Neuronal stem cell (in vitro differentiated cells): ENCODE results near the gene BCAS1.

ENCODE experiments used
- DNase-seq: peaks from one replicate; pipeline ENCODE4 v3.0.0-alpha.2; 2013; ENCODE audit warnings: low spot score
- H2AFZ ChIP-seq: one replicate; pipeline ENCODE4 v1.6.1; 2013; ENCODE audit warnings: mild to moderate bottlenecking, low read length, inconsistent platforms
- H2AK5ac ChIP-seq: 2 replicates; pipeline ENCODE4 v1.6.1; 2013; ENCODE audit warnings: low read depth, mild to moderate bottlenecking, inconsistent platforms, low read length, moderate library complexity, mixed read lengths
- H2BK120ac ChIP-seq: 2 replicates; pipeline ENCODE4 v1.6.1; 2013; ENCODE audit warnings: low read depth, mild to moderate bottlenecking, inconsistent platforms, low read length, moderate library complexity, mixed read lengths
- H2BK12ac ChIP-seq: one replicate; pipeline ENCODE4 v1.6.1; 2013; ENCODE audit warnings: low read length, inconsistent platforms
- H2BK15ac ChIP-seq: 2 replicates; pipeline ENCODE4 v1.6.1; 2013; ENCODE audit warnings: mild to moderate bottlenecking, low read length, inconsistent platforms, mixed read lengths
- H2BK5ac ChIP-seq: one replicate; pipeline ENCODE4 v1.6.1; 2013; ENCODE audit warnings: inconsistent platforms, mild to moderate bottlenecking, low read length, moderate library complexity
- H3K14ac ChIP-seq: one replicate; pipeline ENCODE4 v1.6.1; 2013; ENCODE audit warnings: low read length, inconsistent platforms
- H3K18ac ChIP-seq: 2 replicates; pipeline ENCODE4 v1.6.1; 2013; ENCODE audit warnings: low read length, inconsistent platforms
- H3K23ac ChIP-seq: 2 replicates; pipeline ENCODE4 v1.6.1; 2013; ENCODE audit warnings: low read depth, mild to moderate bottlenecking, mixed read lengths, low read length, inconsistent platforms; ENCODE audit not compliant: poor library complexity
- H3K27ac ChIP-seq: replicated peaks from 3 replicates; pipeline ENCODE4 v1.5.1; 2013; ENCODE audit warnings: low read length, inconsistent platforms
- H3K27me3 ChIP-seq, 3 experiments: 2 replicates each; pipeline ENCODE4 v1.6.1; 2013; ENCODE audit warnings: low read length in 3 of 3, mild to moderate bottlenecking in 2 of 3, inconsistent platforms in 1 of 3, low read depth in 1 of 3, mixed read lengths in 1 of 3, moderate library complexity in 1 of 3; ENCODE audit not compliant: control insufficient read depth in 3 of 3, insufficient read depth in 3 of 3
- H3K36me3 ChIP-seq, 2 donors: replicated peaks in 1 of 2; 2 replicates each; pipeline ENCODE4 v1.6.1; 2013; ENCODE audit warnings: low read length in 2 of 2; ENCODE audit not compliant: control insufficient read depth in 2 of 2, insufficient read depth in 2 of 2
- H3K4ac ChIP-seq: 2 replicates; pipeline ENCODE4 v1.6.1; 2013; ENCODE audit warnings: inconsistent platforms, mild to moderate bottlenecking, low read length, moderate library complexity
- H3K4me1 ChIP-seq, 2 donors: 1 replicate in 1 of 2; 2 replicates in 1 of 2; pipeline ENCODE4 v1.6.1; 2013; ENCODE audit warnings: low read length in 2 of 2, low read depth in 1 of 2; ENCODE audit not compliant: control insufficient read depth in 2 of 2, insufficient read depth in 1 of 2
- H3K4me2 ChIP-seq: one replicate; pipeline ENCODE4 v1.6.1; 2013; ENCODE audit warnings: mild to moderate bottlenecking, low read length, inconsistent platforms; ENCODE audit not compliant: insufficient read depth, poor library complexity, severe bottlenecking
- H3K4me3 ChIP-seq, 2 donors: 2 replicates each; pipeline ENCODE4 v1.5.1; 2013; ENCODE audit warnings: low read length in 2 of 2, mild to moderate bottlenecking in 2 of 2, inconsistent platforms in 1 of 2, moderate library complexity in 1 of 2
- H3K79me1 ChIP-seq: one replicate; pipeline ENCODE4 v1.6.1; 2013; ENCODE audit warnings: low read depth, mild to moderate bottlenecking, inconsistent platforms, low read length, moderate library complexity
- H3K9ac ChIP-seq: one replicate; pipeline ENCODE4 v1.6.1; 2013; ENCODE audit warnings: mild to moderate bottlenecking, low read depth, low read length, inconsistent platforms; ENCODE audit not compliant: poor library complexity
- H3K9me3 ChIP-seq, 2 donors: replicated peaks in 1 of 2; 2 replicates each; pipeline versions ENCODE3 to v1.6.1; 2013; ENCODE audit warnings: low read length in 2 of 2, mild to moderate bottlenecking in 2 of 2, inconsistent platforms in 1 of 2, low read depth in 1 of 2, mixed read lengths in 1 of 2, moderate library complexity in 1 of 2; ENCODE audit not compliant: control insufficient read depth in 2 of 2, insufficient read depth in 1 of 2
- H4K8ac ChIP-seq: one replicate; pipeline ENCODE4 v1.6.1; 2013; ENCODE audit warnings: low read depth, mild to moderate bottlenecking, inconsistent platforms, low read length, moderate library complexity
- H4K91ac ChIP-seq: one replicate; pipeline ENCODE4 v1.6.1; 2013; ENCODE audit warnings: low read length, low read depth, mild to moderate bottlenecking, inconsistent platforms; ENCODE audit not compliant: poor library complexity
- WGBS, 2 donors: extraction: QIAGEN DNeasy Blood & Tissue Kit; methylation state at CpG; one replicate each; pipeline ENCODE4 v1.1.7; 2013; ENCODE audit warnings: missing lambda C conversion rate in 2 of 2, mixed read lengths in 1 of 2; ENCODE audit not compliant: insufficient read length in 2 of 2, insufficient replicate concordance in 1 of 2; ENCODE audit errors: extremely low coverage in 2 of 2; 5-methylcytosine and 5-hydroxymethylcytosine counted together

Gene BCAS1

GRCh38 chr20:53967527-53967926 is 102.9 kb downstream of the BCAS1 start:
- Histone ChIP-seq H3K4me2 (no peak overlapping the region), H3K9ac (no peak overlapping the region), H3K4ac (no peak overlapping the region), H3K4me3 (no peak overlapping the region), H3K14ac (no peak overlapping the region), H3K79me1 (no peaks in the 10 kb centered on the region), H2BK5ac (no peak overlapping the region), H2AK5ac (no peak overlapping the region), H4K8ac (no peak overlapping the region), H2BK12ac (no peak overlapping the region), H3K36me3 (no peaks in the 10 kb centered on the region), H3K27me3 (no peaks in the 10 kb centered on the region), H3K9me3 (no peaks in the 10 kb centered on the region), H3K27ac (no peak overlapping the region), H3K18ac (no peak overlapping the region), H2BK15ac (no peak overlapping the region), H4K91ac (no peak overlapping the region), H2AFZ (no peak overlapping the region), H3K23ac (no peak overlapping the region), H3K4me1 (no peaks in the 10 kb centered on the region), H2BK120ac (no peak overlapping the region)
- whole genome bisulfite sequencing, 2 donors, result no CpG with 5 or more reads among the region's 5 CpGs
- no peak for DNase-seq

DNA sequence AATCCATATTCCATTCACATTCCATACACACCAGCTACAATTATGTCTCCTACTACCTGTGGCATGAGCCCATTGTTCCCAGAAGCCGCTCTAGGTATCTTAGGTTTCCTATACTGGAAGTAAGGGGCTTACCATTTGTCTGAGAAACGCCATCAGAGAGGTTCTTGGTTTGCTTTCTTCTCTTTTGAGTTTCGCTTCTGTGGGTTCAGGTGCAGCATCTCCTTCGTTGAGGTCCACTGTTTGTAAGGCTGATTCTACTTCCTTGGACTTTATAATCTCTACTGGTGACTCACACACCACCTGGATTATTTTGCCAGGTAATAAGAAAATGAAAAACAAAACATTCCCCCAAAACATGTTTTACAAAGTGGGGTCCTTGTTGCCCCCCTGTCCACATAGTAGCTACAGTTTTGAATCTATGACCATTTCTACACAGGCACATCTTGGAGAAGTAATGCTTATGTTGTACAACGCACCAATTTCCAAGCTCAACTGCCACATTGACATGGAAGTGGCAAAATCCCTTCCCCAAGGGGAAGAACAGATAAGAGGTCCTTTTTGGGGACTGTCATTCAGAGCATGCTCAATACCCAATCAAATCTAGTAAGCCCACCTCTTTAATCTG is 103.5 kb downstream of the BCAS1 start:
- no peaks in the 10 kb centered on the region for H3K4me1 ChIP-seq
- H4K91ac ChIP-seq, result no peak overlapping the region
- H3K4me2 ChIP-seq, result no peak overlapping the region
- no peak overlapping the region for H3K4ac ChIP-seq
- no peak overlapping the region for H4K8ac ChIP-seq
- H3K14ac ChIP-seq, result no peak overlapping the region
- no CpG with 5 or more reads among the region's 5 CpGs for WGBS, 2 donors
- no peak overlapping the region for H2BK12ac ChIP-seq
- no peaks in the 10 kb centered on the region for H3K36me3 ChIP-seq
- H3K4me3 ChIP-seq, result no peak overlapping the region
- no peak overlapping the region for H2BK120ac ChIP-seq
- H3K27ac ChIP-seq, result no peak overlapping the region
- H3K9ac ChIP-seq, result no peak overlapping the region
- no peak overlapping the region for H2BK5ac ChIP-seq
- no peak for DNase-seq
- H3K23ac ChIP-seq, result no peak overlapping the region
- H3K18ac ChIP-seq, result no peak overlapping the region
- no peaks in the 10 kb centered on the region for H3K9me3 ChIP-seq
- H2AK5ac ChIP-seq, result no peak overlapping the region
- no peak overlapping the region for H2BK15ac ChIP-seq
- H3K27me3 ChIP-seq, result no peaks in the 10 kb centered on the region
- no peaks in the 10 kb centered on the region for H3K79me1 ChIP-seq
- H2AFZ ChIP-seq, result no peak overlapping the region

- H3K18ac ChIP-seq, result no peak overlapping the region
- H4K91ac ChIP-seq, result no peak overlapping the region
- no peaks in the 10 kb centered on the region for H3K79me1 ChIP-seq
- no peak overlapping the region for H2BK15ac ChIP-seq
- peaks cover 4 to 11% of the 10 kb centered on the region in 2 donors for H3K4me1 ChIP-seq
- no peaks in the 10 kb centered on the region for H3K27me3 ChIP-seq
- H3K23ac ChIP-seq, result no peak overlapping the region
- no peak overlapping the region for H3K4me3 ChIP-seq
- no peak overlapping the region for H3K4ac ChIP-seq
- H4K8ac ChIP-seq, result no peak overlapping the region
- H2AFZ ChIP-seq, result no peak overlapping the region
- no peaks in the 10 kb centered on the region for H3K36me3 ChIP-seq
- H2BK12ac ChIP-seq, result no peak overlapping the region
- no peak overlapping the region for H3K4me2 ChIP-seq
- no peaks in the 10 kb centered on the region for H3K9me3 ChIP-seq
- H2BK5ac ChIP-seq, result no peak overlapping the region
- no peak overlapping the region for H3K14ac ChIP-seq
- no peak for DNase-seq
- no CpG with 5 or more reads among the region's 4 CpGs for WGBS, 2 donors
- H3K9ac ChIP-seq, result no peak overlapping the region
- no peak overlapping the region for H2AK5ac ChIP-seq
- no peak overlapping the region for H3K27ac ChIP-seq
- H2BK120ac ChIP-seq, result no peak overlapping the region
Observed at GRCh38 chr20:53964501-53965253, 105.7 kb downstream of the BCAS1 start.

DNA sequence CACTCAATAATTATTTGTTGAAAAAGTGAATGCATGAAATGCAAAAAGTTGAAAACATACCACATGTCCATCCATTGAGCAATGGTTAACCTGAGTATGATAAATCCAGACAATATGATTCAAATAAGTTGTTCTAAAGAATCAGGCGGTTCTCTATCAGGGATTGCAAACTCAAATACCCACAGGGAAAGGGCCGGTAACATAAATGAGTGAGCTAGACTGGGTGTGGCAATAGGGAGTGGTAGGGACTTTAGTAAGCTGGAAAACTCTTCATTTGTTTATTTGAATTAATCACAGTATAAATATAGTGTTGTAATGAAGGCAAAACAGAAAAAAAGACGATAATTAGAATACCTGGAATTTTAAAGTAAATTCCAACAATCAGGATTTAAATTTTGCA is 106.3 kb downstream of the BCAS1 start:
- Histone ChIP-seq H3K4ac (no peak overlapping the region), H3K4me3 (no peak overlapping the region), H3K4me2 (no peak overlapping the region), H4K91ac (no peak overlapping the region), H3K36me3 (no peaks in the 10 kb centered on the region), H3K9me3 (no peaks in the 10 kb centered on the region), H3K9ac (no peak overlapping the region), H2AK5ac (no peak overlapping the region), H2BK120ac (no peak overlapping the region), H3K14ac (no peak overlapping the region), H3K18ac (no peak overlapping the region), H3K4me1 (peaks cover 4 to 11% of the 10 kb centered on the region in 2 donors), H2BK15ac (no peak overlapping the region), H2BK5ac (no peak overlapping the region), H3K79me1 (no peaks in the 10 kb centered on the region), H4K8ac (no peak overlapping the region), H3K27ac (no peak overlapping the region), H3K27me3 (no peaks in the 10 kb centered on the region), H3K23ac (no peak overlapping the region), H2BK12ac (no peak overlapping the region), H2AFZ (no peak overlapping the region)
- no CpG with 5 or more reads among the region's 3 CpGs for WGBS, 2 donors
- no peak for DNase-seq
